ENCODE results near the gene TMEM44.

Gene TMEM44

GRCh38 chr3:194577986-194578905, 55.0 kb downstream of the TMEM44 start:
- DNase-seq = peak; percentile 95

GRCh38 chr3:194575484-194576210, 57.6 kb downstream of the TMEM44 start:
- DNase-seq = no peak

GRCh38 chr3:194574639-194575483, 58.4 kb downstream of the TMEM44 start:
- no peak for DNase-seq

- DNase-seq = peak; percentile 82
Observed at GRCh38 chr3:194573680-194574437, 59.4 kb downstream of the TMEM44 start.

GRCh38 chr3:194572944-194573491, 60.2 kb downstream of the TMEM44 start:
- DNase-seq = no peak

GRCh38 chr3:194572143-194572789, 61.0 kb downstream of the TMEM44 start:
- DNase-seq = no peak

GRCh38 chr3:194571491-194572142, 61.6 kb downstream of the TMEM44 start:
- no peak for DNase-seq

- DNase-seq = no peak
Observed at GRCh38 chr3:194570898-194571297, 62.3 kb downstream of the TMEM44 start.

- no peak for DNase-seq
Observed at GRCh38 chr3:194570235-194570634, 63.0 kb downstream of the TMEM44 start.

GRCh38 chr3:194569252-194569651, 64.0 kb downstream of the TMEM44 start:
- no peak for DNase-seq

- no peak for DNase-seq
Observed at GRCh38 chr3:194565597-194566190, 67.5 kb downstream of the TMEM44 start.

- no peak for DNase-seq
Observed at GRCh38 chr3:194562986-194563385, 70.2 kb downstream of the TMEM44 start.

- DNase-seq = no peak
Observed at GRCh38 chr3:194561306-194561974, 71.8 kb downstream of the TMEM44 start.

- DNase-seq = no peak
Observed at GRCh38 chr3:194560047-194560446, 73.2 kb downstream of the TMEM44 start.

- no peak for DNase-seq
Observed at GRCh38 chr3:194559530-194559929, 73.7 kb downstream of the TMEM44 start.

- DNase-seq = no peak
Observed at GRCh38 chr3:194556086-194557056, 76.8 kb downstream of the TMEM44 start.

GRCh38 chr3:194555175-194556062, 77.8 kb downstream of the TMEM44 start:
- DNase-seq = no peak
